HepG2 (cell line): ENCODE results near the gene NAPG. TPM values are rescaled to one million over a fixed set of nuclear protein-coding genes. Genes with fewer than 3 reads are reported as not detected.

ENCODE experiments used
- ATAC-seq: fragments of 200-7000 bp; cut with Tn5 transposase; 3 replicates; pipeline ENCODE4 v1.9.1; 2020; ENCODE audit warnings: mild to moderate bottlenecking, moderate library complexity
- BruUV-seq: library from RNA; stranded (reverse); fragments of 400-500 nt; replicated peaks from 2 replicates; lab custom pipeline; 2021; lab: Mats Ljungman, UMichigan
- CTCF ChIA-PET: fragments of 300-600 bp; formaldehyde crosslinking; extraction: SDS; loops from one replicate; lab custom pipeline; 2021; ENCODE audit warnings: low total read pairs, inconsistent platforms, low intra/inter-chr PET ratio; lab: Yijun Ruan, JAX
- POLR2A ChIA-PET: fragments of 350-600 bp; sonication (Branson Sonifier 250); formaldehyde crosslinking; loops from one replicate; lab custom pipeline; 2020; ENCODE audit warnings: antibody characterized with exemption, inconsistent platforms; lab: Yijun Ruan, JAX
- DNase-seq: peaks from one replicate; pipeline ENCODE4 v3.0.0-alpha.2; 2015; ENCODE audit warnings: low spot score
- FAIRE-seq: peaks from 3 replicates; lab custom pipeline; 2011; peaks lifted over from hg19 to GRCh38; lab: Jason Lieb, UNC
- H2AFZ ChIP-seq: one replicate; pipeline ENCODE4 v1.6.1; 2011; ENCODE audit warnings: low read length, inconsistent platforms
- H3K27ac ChIP-seq: fragments of 300-600 bp; 3 replicates; pipeline ENCODE4 v1.8.0; 2011; ENCODE audit warnings: mixed run types, mild to moderate bottlenecking, mixed read lengths, low read length, inconsistent platforms; ENCODE audit not compliant: insufficient read depth; ENCODE audit errors: extremely low read length
- H3K27me3 ChIP-seq, 2 experiments: fragments of 200-600 bp in 1 of 2; 2 replicates in 1 of 2; 3 replicates in 1 of 2; pipeline versions ENCODE4 v1.6.0 to v1.8.0; 2011; ENCODE audit warnings: low read length in 2 of 2, mild to moderate bottlenecking in 2 of 2, moderate library complexity in 2 of 2, inconsistent platforms in 1 of 2; ENCODE audit not compliant: insufficient read depth in 2 of 2, control insufficient read depth in 1 of 2
- H3K36me3 ChIP-seq, 2 experiments: fragments of 200-600 bp in 1 of 2; replicated peaks in 1 of 2; 2 replicates in 1 of 2; 3 replicates in 1 of 2; pipeline versions ENCODE4 v1.5.1 to v1.8.0; 2011; ENCODE audit warnings: low read length in 2 of 2, inconsistent platforms in 1 of 2; ENCODE audit not compliant: insufficient read depth in 2 of 2, control insufficient read depth in 1 of 2
- H3K4me1 ChIP-seq: 2 replicates; pipeline ENCODE4 v1.5.1; 2012; ENCODE audit warnings: low read length, inconsistent platforms; ENCODE audit not compliant: insufficient read depth
- H3K4me2 ChIP-seq: 2 replicates; pipeline ENCODE4 v1.6.0; 2011; ENCODE audit warnings: low read depth, low read length, inconsistent platforms
- H3K4me3 ChIP-seq, 3 experiments: fragments of 200-600 bp in 1 of 3; sonication (generic), shearing (Covaris generic) in 1 of 3; replicated peaks in 1 of 3; 2 replicates each; pipeline ENCODE4 v1.5.1; 2011 to 2016; ENCODE audit warnings: low read length in 3 of 3, inconsistent platforms in 2 of 3, low read depth in 2 of 3, mild to moderate bottlenecking in 2 of 3, control low read depth in 1 of 3, mixed read lengths in 1 of 3; ENCODE audit not compliant: insufficient read depth in 1 of 3
- H3K79me2 ChIP-seq: one replicate; pipeline ENCODE4 v1.6.1; 2011; ENCODE audit warnings: low read length, inconsistent platforms; ENCODE audit not compliant: insufficient read depth
- H3K9ac ChIP-seq: 2 replicates; pipeline ENCODE4 v1.6.0; 2011; ENCODE audit warnings: mild to moderate bottlenecking, low read depth, low read length, inconsistent platforms; ENCODE audit not compliant: insufficient read depth
- H3K9me3 ChIP-seq: 2 replicates; pipeline ENCODE4 v1.5.1; 2012; ENCODE audit warnings: mild to moderate bottlenecking, low read length
- H4K20me1 ChIP-seq: 2 replicates; pipeline ENCODE4 v1.6.0; 2011; ENCODE audit warnings: inconsistent platforms, mild to moderate bottlenecking, low read length, moderate library complexity; ENCODE audit not compliant: insufficient read depth
- CBFB ChIP-seq: sonication (generic); formaldehyde crosslinking; IDR thresholded peaks from 2 replicates; pipeline ENCODE4 v1.4.0; 2020; ENCODE audit warnings: missing genetic modification reagents
- DNMT3B ChIP-seq: conservative IDR thresholded peaks from 2 replicates; pipeline ENCODE4 v1.6.1; 2016; ENCODE audit warnings: missing biosample characterization, control low read depth
- EEA1 ChIP-seq: sonication (generic); formaldehyde crosslinking; IDR thresholded peaks from 2 replicates; pipeline ENCODE4 v1.5.1; 2020; ENCODE audit warnings: mild to moderate bottlenecking, missing genetic modification reagents, borderline replicate concordance
- ELF3 ChIP-seq: IDR thresholded peaks from 2 replicates; pipeline ENCODE4 v1.6.1; 2016; ENCODE audit warnings: missing genetic modification reagents, missing compliant biosample characterization
- GABPA ChIP-seq, 2 experiments: IDR thresholded peaks; 2 replicates each; pipeline ENCODE4 v1.6.1; 2011 to 2016; ENCODE audit warnings: low read depth in 2 of 2, low read length in 1 of 2, missing biosample characterization in 1 of 2, missing genetic modification characterization in 1 of 2
- MTA1 ChIP-seq: sonication (generic); formaldehyde crosslinking; IDR thresholded peaks from 2 replicates; pipeline ENCODE4 v1.4.0; 2020; ENCODE audit warnings: missing genetic modification reagents, mild to moderate bottlenecking, borderline replicate concordance
- MXI1 ChIP-seq: IDR thresholded peaks from 3 replicates; pipeline ENCODE4 v1.6.1; 2012; ENCODE audit warnings: low read depth, low read length, inconsistent platforms, borderline replicate concordance
- NFE2 ChIP-seq: sonication (generic); formaldehyde crosslinking; IDR thresholded peaks from 2 replicates; pipeline ENCODE4 v1.4.0; 2020; ENCODE audit warnings: missing genetic modification reagents
- SAP130 ChIP-seq: IDR thresholded peaks from 2 replicates; pipeline ENCODE4 v1.6.1; 2016; ENCODE audit warnings: low read depth
- ZNF225 ChIP-seq: sonication (generic); formaldehyde crosslinking; IDR thresholded peaks from 2 replicates; pipeline ENCODE4 v1.4.0; 2020; ENCODE audit warnings: mild to moderate bottlenecking, missing genetic modification reagents
- ZNF331 ChIP-seq: sonication (generic); formaldehyde crosslinking; IDR thresholded peaks from 2 replicates; pipeline ENCODE4 v1.4.0; 2020; ENCODE audit warnings: missing genetic modification reagents
- ZNF547 ChIP-seq: sonication (generic); formaldehyde crosslinking; IDR thresholded peaks from 2 replicates; pipeline ENCODE4 v1.5.1; 2020; ENCODE audit warnings: mild to moderate bottlenecking, missing genetic modification reagents
- ZNF576 ChIP-seq: sonication (generic); formaldehyde crosslinking; IDR thresholded peaks from 2 replicates; pipeline ENCODE4 v1.4.0; 2020; ENCODE audit warnings: mild to moderate bottlenecking, missing genetic modification reagents
- WGBS: methylation state at CpG from one replicate; pipeline ENCODE4 v1.1.6; 2017; ENCODE audit warnings: low lambda C conversion rate; 5-methylcytosine and 5-hydroxymethylcytosine counted together
- in situ Hi-C: cut with HindIII; loops from 2 replicates; pipeline ENCODE4 v1.10.0; 2017; ENCODE audit warnings: low pct_unique_long_range_greater_than_20kb; ENCODE audit not compliant: extremely low pct_ligation_motif_present
- intact Hi-C: fragments of 100-400 bp; cut with micrococcal nuclease; formaldehyde crosslinking; loops from one replicate; pipeline ENCODE4 v1.10.0; 2022; ENCODE audit not compliant: unreplicated experiment
- polyA plus RNA-seq, 8 experiments: library from polyadenylated mRNA; depleted of rRNA in 3 of 8; stranded (reverse) in 7 of 8; unstranded in 1 of 8; fragments of >200 nt; fragmentation: Illumina TruSeq in 4 of 8; extraction: Trizol in 4 of 8; gene quantifications; 2 replicates each; pipeline versions ENCODE4 v1.2.1 to v1.2.3, GENCODE V29; 2011 to 2016; ENCODE audit warnings: low read depth in 4 of 8, missing spikeins in 1 of 8, mixed read lengths in 1 of 8; ENCODE audit not compliant: insufficient read depth in 1 of 8
- total RNA-seq, 5 experiments: library from RNA; depleted of rRNA; stranded (reverse); fragments of >200 nt; fragmentation: Illumina TruSeq; extraction: Trizol; gene quantifications; 2 replicates each; pipeline ENCODE4 v1.2.3, GENCODE V29; 2016; ENCODE audit warnings: low read depth in 1 of 5
- TF ChIP-seq, protein P1 (sequence below): sonication (generic); formaldehyde crosslinking; IDR thresholded peaks from 2 replicates; pipeline ENCODE4 v1.5.0; 2020; ENCODE audit warnings: mild to moderate bottlenecking, missing genetic modification reagents
- TF ChIP-seq, protein P2 (sequence below): sonication (generic); formaldehyde crosslinking; IDR thresholded peaks from 2 replicates; pipeline ENCODE4 v1.4.0; 2020; ENCODE audit warnings: missing genetic modification reagents, mild to moderate bottlenecking, borderline replicate concordance
- TF ChIP-seq, protein P3 (sequence below): IDR thresholded peaks from 2 replicates; pipeline ENCODE4 v1.4.0; 2020; ENCODE audit warnings: mild to moderate bottlenecking, missing genetic modification reagents

The NAPG gene
- total and polyA plus RNA-seq, 2 of the 13 experiments (the other 11 are each of a cell fraction or from before 2014, with no cell fraction given), result 19.8 to 34.4 TPM

DNA sequence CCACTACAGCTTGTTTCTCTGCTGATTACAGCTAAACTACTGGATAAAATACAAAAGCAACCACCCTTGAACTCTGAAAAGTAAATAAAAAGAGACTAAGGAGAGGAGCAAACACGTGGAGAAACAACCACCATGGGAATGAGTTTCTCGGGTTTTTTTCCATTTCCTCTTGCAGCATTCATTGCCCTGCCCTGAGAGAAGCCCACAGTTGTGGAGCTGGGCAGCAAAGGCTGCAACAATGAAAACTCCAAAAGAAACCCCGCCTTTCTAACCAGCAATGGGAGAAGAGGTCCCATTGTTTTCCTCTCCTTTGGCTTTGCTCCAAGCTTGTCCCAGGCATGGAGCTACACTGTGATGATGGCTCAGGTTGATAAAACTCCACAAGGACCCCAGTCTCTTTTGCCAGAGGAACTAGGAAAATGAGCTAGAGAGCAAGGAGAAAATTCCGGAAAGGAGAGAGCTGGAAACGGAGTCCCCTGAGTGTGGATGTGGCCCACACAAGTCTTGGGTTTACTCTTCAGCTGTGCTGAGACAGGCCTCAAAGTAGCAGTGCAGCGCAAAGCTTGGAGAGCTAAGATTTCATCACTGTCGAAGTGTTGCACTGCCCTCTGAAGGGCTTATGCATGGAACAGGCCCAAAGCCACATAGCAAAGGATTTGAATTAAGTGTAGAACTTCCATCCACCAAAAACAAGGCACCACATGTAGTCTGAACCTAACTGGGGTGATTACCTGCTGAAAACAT, 20.9 kb downstream of the NAPG start:
- in situ Hi-C loops (no loop called here), intact Hi-C loops (no loop called here)
- peak overlapping the region; percentile 46 for H3K27ac ChIP-seq
- ChIA-PET POLR2A (interaction anchor here (0.8 kb wide), 1 partner anchor 21 kb away, joined by 3 read pairs; the partner anchor contains the start of gene NAPG), CTCF (no interaction called here)
- no peak overlapping the region for H2AFZ ChIP-seq
- H3K9ac ChIP-seq, result no peak overlapping the region
- BruUV-seq, result no TSS peak
- H3K4me2 ChIP-seq, result no peak overlapping the region
- H3K4me1 ChIP-seq, result peaks cover 25% of the 10 kb centered on the region
- 67% methylated on average over 6 of the region's 7 CpGs for WGBS
- no peak overlapping the region for H3K4me3 ChIP-seq
- H3K27me3 ChIP-seq, result no peaks in the 10 kb centered on the region
- no peaks in the 10 kb centered on the region for H3K9me3 ChIP-seq
- H4K20me1 ChIP-seq, result no peaks in the 10 kb centered on the region
- ATAC-seq (peak; percentile 77), DNase-seq (peak; percentile 46), FAIRE-seq (peak; percentile 28)
- H3K36me3 ChIP-seq, result peaks cover 21 to 72% of the 10 kb centered on the region in 2 experiments
- H3K79me2 ChIP-seq, result no peaks in the 10 kb centered on the region
- TF ChIP-seq ZNF576 (no peak), SAP130 (peak; percentile 43; the same call in 1 of the 2 replicates), NFE2 (no peak), EEA1 (CRISPR knock-in tag) (no peak), MXI1 (peak; percentile 26; the same call in 1 of the 3 replicates), GABPA (IDR thresholded peaks at IDR 0.05; ENCODE audit: low read depth, low read length) (no peak), GABPA (CRISPR knock-in tag; IDR thresholded peaks at IDR 0.05; ENCODE audit: low read depth) (0 out of 2 replicates have a peak, but pooled peaks have one; percentile 19), ELF3 (CRISPR knock-in tag) (peak; percentile 34; the same call in 1 of the 2 replicates), ZNF331 (CRISPR knock-in tag) (no peak), MTA1 (CRISPR knock-in tag) (no peak), DNMT3B (CRISPR knock-in tag) (no peak), CBFB (CRISPR knock-in tag) (no peak), ZNF547 (CRISPR knock-in tag) (no peak), ZNF225 (CRISPR knock-in tag) (no peak)
- TF ChIP-seq, protein P1, sequence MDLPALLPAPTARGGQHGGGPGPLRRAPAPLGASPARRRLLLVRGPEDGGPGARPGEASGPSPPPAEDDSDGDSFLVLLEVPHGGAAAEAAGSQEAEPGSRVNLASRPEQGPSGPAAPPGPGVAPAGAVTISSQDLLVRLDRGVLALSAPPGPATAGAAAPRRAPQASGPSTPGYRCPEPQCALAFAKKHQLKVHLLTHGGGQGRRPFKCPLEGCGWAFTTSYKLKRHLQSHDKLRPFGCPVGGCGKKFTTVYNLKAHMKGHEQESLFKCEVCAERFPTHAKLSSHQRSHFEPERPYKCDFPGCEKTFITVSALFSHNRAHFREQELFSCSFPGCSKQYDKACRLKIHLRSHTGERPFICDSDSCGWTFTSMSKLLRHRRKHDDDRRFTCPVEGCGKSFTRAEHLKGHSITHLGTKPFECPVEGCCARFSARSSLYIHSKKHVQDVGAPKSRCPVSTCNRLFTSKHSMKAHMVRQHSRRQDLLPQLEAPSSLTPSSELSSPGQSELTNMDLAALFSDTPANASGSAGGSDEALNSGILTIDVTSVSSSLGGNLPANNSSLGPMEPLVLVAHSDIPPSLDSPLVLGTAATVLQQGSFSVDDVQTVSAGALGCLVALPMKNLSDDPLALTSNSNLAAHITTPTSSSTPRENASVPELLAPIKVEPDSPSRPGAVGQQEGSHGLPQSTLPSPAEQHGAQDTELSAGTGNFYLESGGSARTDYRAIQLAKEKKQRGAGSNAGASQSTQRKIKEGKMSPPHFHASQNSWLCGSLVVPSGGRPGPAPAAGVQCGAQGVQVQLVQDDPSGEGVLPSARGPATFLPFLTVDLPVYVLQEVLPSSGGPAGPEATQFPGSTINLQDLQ, result no peak
- TF ChIP-seq, protein P2, sequence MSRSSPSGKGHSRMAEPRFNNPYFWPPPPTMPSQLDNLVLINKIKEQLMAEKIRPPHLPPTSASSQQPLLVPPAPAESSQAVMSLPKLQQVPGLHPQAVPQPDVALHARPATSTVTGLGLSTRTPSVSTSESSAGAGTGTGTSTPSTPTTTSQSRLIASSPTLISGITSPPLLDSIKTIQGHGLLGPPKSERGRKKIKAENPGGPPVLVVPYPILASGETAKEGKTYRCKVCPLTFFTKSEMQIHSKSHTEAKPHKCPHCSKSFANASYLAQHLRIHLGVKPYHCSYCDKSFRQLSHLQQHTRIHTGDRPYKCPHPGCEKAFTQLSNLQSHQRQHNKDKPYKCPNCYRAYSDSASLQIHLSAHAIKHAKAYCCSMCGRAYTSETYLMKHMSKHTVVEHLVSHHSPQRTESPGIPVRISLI, result peak; percentile 55; the same call in 1 of the 2 replicates
- TF ChIP-seq, protein P3, sequence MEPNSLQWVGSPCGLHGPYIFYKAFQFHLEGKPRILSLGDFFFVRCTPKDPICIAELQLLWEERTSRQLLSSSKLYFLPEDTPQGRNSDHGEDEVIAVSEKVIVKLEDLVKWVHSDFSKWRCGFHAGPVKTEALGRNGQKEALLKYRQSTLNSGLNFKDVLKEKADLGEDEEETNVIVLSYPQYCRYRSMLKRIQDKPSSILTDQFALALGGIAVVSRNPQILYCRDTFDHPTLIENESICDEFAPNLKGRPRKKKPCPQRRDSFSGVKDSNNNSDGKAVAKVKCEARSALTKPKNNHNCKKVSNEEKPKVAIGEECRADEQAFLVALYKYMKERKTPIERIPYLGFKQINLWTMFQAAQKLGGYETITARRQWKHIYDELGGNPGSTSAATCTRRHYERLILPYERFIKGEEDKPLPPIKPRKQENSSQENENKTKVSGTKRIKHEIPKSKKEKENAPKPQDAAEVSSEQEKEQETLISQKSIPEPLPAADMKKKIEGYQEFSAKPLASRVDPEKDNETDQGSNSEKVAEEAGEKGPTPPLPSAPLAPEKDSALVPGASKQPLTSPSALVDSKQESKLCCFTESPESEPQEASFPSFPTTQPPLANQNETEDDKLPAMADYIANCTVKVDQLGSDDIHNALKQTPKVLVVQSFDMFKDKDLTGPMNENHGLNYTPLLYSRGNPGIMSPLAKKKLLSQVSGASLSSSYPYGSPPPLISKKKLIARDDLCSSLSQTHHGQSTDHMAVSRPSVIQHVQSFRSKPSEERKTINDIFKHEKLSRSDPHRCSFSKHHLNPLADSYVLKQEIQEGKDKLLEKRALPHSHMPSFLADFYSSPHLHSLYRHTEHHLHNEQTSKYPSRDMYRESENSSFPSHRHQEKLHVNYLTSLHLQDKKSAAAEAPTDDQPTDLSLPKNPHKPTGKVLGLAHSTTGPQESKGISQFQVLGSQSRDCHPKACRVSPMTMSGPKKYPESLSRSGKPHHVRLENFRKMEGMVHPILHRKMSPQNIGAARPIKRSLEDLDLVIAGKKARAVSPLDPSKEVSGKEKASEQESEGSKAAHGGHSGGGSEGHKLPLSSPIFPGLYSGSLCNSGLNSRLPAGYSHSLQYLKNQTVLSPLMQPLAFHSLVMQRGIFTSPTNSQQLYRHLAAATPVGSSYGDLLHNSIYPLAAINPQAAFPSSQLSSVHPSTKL (CRISPR knock-in tag), result peak; percentile 62
